Measurements from ENCODE around the gene IRF7. TPM values are rescaled to one million over a fixed set of nuclear protein-coding genes. Genes with fewer than 3 reads are reported as not detected.
"Not testable (repeated sequence)": the region's sequence is repeated elsewhere in the genome, so short reads cannot be mapped to it uniquely, and the experiment has no call there.

The IRF7 gene
- total RNA-seq, 2 experiments from 2014 or later, result 7.6 to 9.5 TPM

DNA sequence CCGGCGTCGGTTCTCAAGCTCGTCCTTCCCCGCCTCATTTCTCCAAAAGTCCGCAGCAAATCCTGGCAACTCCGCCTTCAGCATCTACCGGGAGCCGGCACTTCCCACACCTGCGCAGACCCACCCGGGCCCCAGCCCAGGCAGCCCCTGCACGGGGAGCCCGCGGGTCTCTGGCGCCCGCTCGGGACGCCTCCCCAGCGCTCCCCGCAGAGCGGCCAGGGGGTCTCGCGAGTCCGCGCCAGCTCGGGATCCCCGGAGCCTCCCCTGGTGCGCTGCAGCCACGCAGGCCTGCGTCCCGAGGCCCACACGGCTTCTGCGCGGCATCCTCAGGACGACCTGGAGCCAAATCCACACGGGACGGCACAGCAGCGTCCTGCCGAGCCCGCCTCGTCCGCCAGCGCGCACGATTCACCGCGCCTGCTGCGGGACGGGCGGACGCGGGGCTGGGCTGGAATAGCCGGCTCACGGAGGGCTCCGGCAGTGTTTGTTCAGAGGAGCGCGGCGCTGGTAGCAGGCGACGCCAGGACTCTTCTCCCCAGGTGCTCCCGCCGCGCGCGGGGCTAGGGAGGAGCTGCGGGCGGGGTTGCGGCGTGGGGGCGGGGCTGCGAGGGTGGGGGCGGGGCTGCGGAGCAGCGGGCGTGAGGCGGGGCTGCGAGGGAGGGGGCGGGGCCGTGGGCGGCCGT lies 40.3 kb downstream of the IRF7 start:
- POLR2A ChIA-PET, result interaction anchor here (0.5 to 1.9 kb wide), 8 partner anchors 13 to 151 kb away, joined by 3 to 9 read pairs (median 4); partner anchors contain the start of genes HRAS and IRF7

DNA sequence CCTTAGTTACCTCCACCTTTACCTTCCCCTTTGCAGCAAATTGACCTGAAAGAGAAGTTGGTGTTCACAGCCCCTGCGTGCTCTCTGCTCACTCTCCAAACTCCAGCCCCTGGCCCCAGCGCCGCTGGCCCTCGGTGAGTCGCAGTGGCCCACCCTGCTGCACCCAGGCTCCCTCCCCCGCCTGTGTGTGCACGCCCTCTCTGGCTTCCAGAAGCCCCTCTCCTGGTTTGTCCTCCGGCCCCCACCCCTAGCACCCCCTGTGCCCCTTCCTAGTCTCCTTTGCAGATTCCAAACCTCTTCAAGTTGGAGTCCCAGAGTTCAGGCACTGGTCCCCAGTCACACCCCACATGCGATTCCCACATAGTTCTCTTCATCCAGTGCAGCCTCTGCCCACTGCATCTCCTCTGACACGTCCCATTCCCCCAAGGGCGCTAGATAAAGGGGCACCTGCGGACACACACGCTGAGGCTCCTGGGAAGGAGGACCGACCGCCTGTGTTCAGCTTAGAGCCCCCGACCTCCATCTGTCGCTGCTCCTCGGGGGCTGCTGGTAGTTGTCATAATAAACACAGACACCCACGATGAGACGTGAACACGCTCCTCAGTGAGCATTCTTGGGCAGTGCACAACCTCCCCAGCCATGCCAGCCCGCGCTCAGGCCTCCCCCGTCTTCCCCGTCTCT lies 41.0 kb downstream of the IRF7 start:
- CTCF ChIA-PET, result interaction anchor here (0.6 to 1.5 kb wide), 4 partner anchors 9 to 20 kb away, joined by 3 to 5 read pairs (median 4); no protein-coding TSS in a partner anchor
- POLR2A ChIA-PET, result interaction anchor here (1.7 to 1.9 kb wide), 2 partner anchors 39 to 40 kb away, joined by 8 to 9 read pairs; partner anchors contain the start of genes HRAS and IRF7

More for the DNA sequence above, 40.3 kb downstream of the IRF7 start:
- CTCF ChIA-PET, result interaction anchor here (0.6 to 1.5 kb wide), 6 partner anchors 9 to 38 kb away, joined by 3 to 5 read pairs (median 3); no protein-coding TSS in a partner anchor

GRCh38 chr11:574031-574570 lies 41.6 kb downstream of the IRF7 start:
- CTCF ChIA-PET, result interaction anchor here (0.6 kb wide), 1 partner anchor 209 kb away, joined by 3 read pairs; no protein-coding TSS in a partner anchor
- POLR2A ChIA-PET, result not testable (repeated sequence)

DNA sequence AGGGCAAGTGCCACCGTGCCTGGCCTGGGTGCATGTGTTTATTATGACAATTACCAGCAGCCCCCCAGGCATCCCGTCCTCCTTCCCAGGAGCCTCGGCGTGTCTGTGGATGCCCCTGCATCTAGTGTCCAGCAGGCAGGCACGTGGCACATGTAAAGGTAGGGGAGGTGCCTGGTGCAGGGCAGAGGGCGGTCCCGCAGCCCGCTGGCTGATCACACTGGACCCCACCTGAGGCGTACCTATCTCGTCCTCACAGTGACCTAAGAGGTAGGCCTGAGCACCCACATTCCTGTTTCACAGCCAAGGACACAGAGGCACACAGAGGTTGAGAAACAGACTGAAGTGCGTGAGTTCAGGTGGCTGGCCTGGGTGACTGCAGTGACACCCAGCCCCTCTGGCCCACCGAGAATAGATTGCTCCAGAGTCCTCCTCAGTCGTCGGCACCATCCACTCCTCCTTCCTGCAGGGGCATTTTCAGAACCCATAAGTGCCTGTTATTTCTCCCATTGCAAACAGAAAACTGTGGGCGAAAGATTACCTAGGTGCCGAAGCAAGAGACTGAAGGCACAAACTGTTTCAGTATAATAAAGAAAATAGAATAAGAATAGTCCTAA lies 42.5 kb downstream of the IRF7 start:
- CTCF ChIA-PET, result interaction anchor here (0.6 kb wide), 1 partner anchor 210 kb away, joined by 3 read pairs; no protein-coding TSS in a partner anchor
- POLR2A ChIA-PET, result no interaction called here

DNA sequence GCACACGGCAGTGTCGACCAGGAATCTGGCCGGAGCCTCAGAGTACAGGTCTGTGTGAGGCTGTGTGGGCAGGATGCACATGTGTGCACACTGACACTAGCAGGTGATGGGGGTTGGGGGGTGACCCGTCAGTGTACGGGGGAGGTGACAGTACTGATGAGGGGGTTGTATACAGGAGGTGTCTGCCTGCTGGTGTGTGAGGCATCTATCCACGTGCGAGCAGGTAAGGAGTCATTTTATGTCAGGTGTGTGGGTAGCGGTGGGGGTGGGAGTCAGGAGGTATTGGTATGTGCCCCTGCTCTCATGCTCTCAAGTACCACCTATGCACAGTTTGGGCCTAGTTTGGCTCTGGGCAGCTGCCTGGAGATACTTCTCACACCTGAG lies 44.0 kb downstream of the IRF7 start:
- POLR2A ChIA-PET, result no interaction called here

DNA sequence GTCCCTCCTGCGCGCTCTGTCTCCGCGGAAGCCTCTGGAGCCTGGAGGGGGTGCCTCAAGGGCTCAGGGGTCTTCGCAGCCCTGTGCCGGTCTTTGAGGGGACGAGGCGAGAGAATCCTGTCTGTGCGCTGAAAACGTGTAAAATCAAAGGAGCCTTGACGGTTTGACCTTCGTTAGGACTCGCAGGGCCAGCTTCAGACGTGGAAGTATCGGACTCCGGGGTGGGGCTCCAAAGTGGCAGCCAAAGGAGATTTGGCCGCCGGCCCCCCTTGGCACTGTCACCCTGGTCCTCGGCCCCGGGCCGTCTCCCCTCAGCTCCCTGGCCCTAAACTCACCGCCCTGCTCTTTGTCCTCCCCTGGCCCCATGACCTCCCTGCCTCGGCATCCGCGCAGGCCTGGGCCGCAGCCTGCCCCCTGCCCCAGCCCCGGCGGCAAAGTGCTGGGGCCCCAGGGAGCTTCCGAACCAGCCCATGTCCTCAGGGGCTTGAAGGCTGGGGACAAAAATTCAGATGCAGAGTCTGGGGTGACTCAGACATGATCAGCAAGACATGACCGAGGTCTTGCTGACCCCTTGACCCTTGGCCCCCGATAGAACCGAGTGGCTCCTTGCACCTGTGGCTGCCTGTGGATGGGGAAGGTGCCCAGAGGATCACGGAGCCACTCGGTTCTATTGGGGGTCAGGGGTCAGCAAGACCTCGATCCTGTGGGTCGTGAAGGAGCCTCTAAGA lies 46.4 kb downstream of the IRF7 start:
- POLR2A ChIA-PET, result interaction anchor here (0.6 to 1.5 kb wide), 6 partner anchors 8 to 177 kb away, joined by 3 to 6 read pairs (median 4); partner anchors contain the start of gene HRAS
- CTCF ChIA-PET, result interaction anchor here (1.1 to 2.9 kb wide), 2 partner anchors 14 to 158 kb away, joined by 3 to 16 read pairs; no protein-coding TSS in a partner anchor

More for the DNA sequence above, 44.0 kb downstream of the IRF7 start:
- CTCF ChIA-PET, result no interaction called here

GRCh38 chr11:568306-569157 lies 47.2 kb downstream of the IRF7 start:
- ChIA-PET POLR2A (interaction anchor here (0.6 to 1.5 kb wide), 7 partner anchors 9 to 178 kb away, joined by 3 to 6 read pairs (median 3); partner anchors contain the start of gene HRAS), CTCF (interaction anchor here (1.1 to 2.9 kb wide), 3 partner anchors 13 to 159 kb away, joined by 3 to 16 read pairs (median 4); no protein-coding TSS in a partner anchor)

DNA sequence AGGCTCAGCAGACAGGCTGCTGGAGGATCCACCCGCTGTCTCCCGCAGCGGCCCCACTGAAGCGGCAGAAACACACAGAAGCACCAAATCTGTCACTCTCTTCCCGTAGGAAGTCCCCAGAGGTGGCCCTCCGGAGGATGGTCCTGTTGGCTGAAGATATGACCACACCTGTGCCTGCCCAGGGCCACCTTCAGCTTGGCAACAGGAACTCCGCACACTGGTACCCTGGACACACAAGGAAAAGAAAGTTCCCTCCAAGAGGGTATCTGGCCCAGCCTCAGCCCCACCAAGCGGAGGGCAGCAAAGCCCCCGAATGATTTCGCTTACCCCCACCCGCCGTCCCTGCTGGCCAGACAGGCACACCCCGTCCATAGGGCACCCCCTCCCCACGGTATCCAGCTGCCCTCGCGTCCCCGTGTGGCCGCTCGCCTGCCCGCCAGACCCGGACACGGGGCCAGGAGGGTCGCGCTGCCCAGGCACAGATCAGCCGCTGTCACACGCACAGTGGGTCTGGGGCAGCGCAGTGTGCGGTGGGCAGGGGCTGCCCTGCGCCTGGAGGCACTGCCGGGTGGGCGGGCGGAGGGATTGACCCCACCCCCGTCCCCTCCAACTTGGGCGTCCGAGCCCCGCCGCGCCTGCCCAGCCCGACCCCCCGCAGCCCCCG lies 48.0 kb downstream of the IRF7 start:
- ChIA-PET CTCF (interaction anchor here (0.6 to 2.9 kb wide), 4 partner anchors 12 to 210 kb away, joined by 3 to 16 read pairs (median 4); no protein-coding TSS in a partner anchor), POLR2A (interaction anchor here (0.6 to 1.5 kb wide), 3 partner anchors 13 to 113 kb away, joined by 3 to 5 read pairs (median 4); partner anchors contain the start of gene HRAS)

DNA sequence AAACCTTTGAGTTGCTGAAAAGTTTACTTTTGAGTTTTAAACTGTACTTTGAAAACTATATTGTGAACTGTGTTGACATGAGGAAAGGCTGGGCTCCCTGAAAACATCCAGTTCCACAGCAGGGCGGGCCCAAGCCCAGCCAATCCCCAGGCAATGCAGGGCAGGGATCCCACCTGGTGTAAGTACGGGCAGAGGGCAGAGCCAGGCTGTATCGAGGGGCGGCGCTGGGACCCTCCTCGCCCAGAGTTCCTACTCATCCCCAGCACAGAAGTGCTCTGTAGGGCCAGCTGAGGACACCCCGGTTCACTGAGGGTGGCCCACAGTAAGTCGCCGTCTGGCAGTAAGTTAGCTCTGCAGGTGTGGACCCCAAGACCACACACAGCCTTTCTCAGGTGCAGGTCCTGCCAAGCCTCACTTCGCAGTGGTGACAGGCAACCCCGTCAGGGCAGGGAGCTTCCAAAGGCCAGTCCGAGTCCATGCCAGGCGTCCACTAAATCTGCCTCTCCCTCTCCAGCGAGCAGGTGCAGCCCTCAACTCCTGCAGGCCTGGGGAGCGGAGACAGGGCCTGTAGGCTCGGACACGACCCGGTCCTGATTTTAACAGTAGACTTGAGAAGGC lies 48.6 kb downstream of the IRF7 start:
- POLR2A ChIA-PET, result interaction anchor here (1.1 to 1.2 kb wide), 2 partner anchors 31 to 45 kb away, joined by 3 to 4 read pairs; partner anchors contain the start of gene HRAS

DNA sequence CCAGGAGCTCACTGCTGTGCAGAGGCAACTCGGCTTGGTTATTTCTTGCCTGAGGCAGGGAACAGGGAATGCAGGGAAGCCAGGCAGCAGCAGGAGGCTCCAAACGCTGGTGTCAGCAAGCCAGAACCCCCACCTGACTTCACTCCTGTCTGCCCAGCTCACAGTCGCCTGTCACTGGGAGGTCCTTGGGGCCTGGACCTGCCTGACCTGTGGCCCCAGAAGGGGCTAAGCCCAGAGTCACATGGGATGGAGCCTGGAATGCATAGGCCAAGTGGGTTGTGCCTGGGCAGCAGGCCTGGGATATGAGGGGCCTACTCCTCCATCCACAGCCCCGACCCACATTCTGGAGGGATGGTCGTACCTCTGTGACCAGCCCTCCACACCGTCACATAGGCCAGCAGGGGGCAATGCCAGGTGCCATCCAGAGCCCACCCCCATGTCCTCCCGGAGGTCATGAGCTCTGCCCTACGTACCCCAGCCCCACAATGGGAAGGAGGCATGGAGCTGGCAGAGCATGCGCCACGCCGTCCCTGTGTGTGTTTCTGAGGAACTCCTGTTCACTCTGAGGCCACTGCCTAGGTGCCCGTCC lies 49.7 kb downstream of the IRF7 start:
- CTCF ChIA-PET, result interaction anchor here (1.2 to 1.5 kb wide), 2 partner anchors 9 to 157 kb away, joined by 3 read pairs; no protein-coding TSS in a partner anchor
- POLR2A ChIA-PET, result interaction anchor here (1.1 to 1.2 kb wide), 2 partner anchors 30 to 46 kb away, joined by 3 to 4 read pairs; partner anchors contain the start of gene HRAS

More for the DNA sequence above, 48.6 kb downstream of the IRF7 start:
- CTCF ChIA-PET, result interaction anchor here (0.6 to 2.9 kb wide), 3 partner anchors 8 to 211 kb away, joined by 3 to 16 read pairs (median 3); no protein-coding TSS in a partner anchor

- POLR2A ChIA-PET, result interaction anchor here (1.0 kb wide), 1 partner anchor 9 kb away, joined by 4 read pairs; no protein-coding TSS in a partner anchor
- CTCF ChIA-PET, result interaction anchor here (0.7 to 1.4 kb wide), 4 partner anchors 9 to 230 kb away, joined by 3 to 4 read pairs (median 3); no protein-coding TSS in a partner anchor
These were observed 51.8 kb downstream of the IRF7 start for GRCh38 chr11:563812-564578.

DNA sequence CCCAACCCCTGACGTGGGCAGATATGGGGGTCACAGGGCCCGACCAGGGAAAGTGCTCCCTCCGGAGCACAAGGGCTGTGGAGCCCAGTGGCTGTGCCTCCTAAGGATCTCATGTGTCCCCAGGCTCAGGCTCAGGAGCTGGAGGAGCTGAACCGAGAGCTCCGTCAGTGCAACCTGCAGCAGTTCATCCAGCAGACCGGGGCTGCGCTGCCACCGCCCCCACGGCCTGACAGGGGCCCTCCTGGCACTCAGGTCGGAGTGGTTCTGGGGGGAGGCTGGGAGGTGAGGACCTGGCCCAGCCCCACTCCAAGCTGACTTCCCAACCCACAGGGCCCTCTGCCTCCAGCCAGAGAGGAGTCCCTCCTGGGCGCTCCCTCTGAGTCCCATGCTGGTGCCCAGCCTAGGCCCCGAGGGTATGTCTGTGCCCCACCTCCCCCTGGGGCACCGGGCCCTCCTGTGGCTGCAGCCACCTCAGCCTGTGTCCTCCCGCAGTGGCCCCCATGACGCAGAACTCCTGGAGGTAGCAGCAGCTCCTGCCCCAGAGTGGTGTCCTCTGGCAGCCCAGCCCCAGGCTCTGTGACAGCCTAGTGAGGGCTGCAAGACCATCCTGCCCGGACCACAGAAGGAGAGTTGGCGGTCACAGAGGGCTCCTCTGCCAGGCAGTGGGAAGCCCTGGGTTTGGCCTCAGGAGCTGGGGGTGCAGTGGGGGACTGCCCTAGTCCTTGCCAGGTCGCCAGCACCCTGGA lies 52.5 kb downstream of the IRF7 start:
- ChIA-PET CTCF (interaction anchor here (1.3 to 1.4 kb wide), 2 partner anchors 9 to 12 kb away, joined by 3 to 4 read pairs; no protein-coding TSS in a partner anchor), POLR2A (interaction anchor here (1.0 kb wide), 1 partner anchor 8 kb away, joined by 4 read pairs; no protein-coding TSS in a partner anchor)

Data from activated CD8-positive, alpha-beta memory T cell treated with anti-CD3 and anti-CD28 coated beads for 36 hours (primary cell).